Suprapubic skin (tissue), 4 donors: ENCODE results near the gene GLIS2.

Experiments
- EP300 ChIP-seq: sonication (generic); formaldehyde crosslinking; IDR thresholded peaks from one replicate; pipeline ENCODE4 v1.6.1; 2017; ENCODE audit warnings: antibody characterized with exemption
- POLR2A ChIP-seq, 2 donors: fragments of 450-650 bp; IDR thresholded peaks; one replicate each; pipeline ENCODE4 v1.6.1; 2017; ENCODE audit warnings: antibody characterized with exemption in 2 of 2, mild to moderate bottlenecking in 2 of 2, moderate library complexity in 2 of 2
- POLR2AphosphoS5 ChIP-seq, 3 donors: sonication (generic); formaldehyde crosslinking; IDR thresholded peaks; one replicate each; pipeline ENCODE4 v1.6.1; 2017; ENCODE audit warnings: antibody characterized with exemption in 3 of 3

DNA sequence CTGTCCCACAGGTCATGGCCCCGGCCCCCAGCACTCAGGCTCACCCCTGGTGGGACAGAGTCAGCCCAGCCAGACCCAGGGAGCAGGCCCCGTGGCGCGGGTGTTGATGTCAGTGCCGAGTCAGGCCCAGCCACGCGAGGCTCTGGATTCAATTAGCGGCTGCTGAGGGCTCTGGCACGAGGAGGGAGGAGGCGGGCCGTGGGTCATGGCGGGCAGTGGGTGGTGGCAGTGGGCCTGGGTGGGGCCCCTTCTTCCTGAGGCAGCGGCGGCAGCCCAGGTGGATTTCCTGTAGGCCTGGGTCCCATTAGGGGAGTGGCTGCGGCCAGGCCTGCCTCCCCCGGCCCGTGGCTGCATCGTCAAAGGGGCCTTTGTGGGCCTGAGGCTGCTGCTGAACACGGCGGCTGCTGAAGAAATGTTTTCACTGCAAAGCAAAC is 68.7 kb downstream of the GLIS2 start:
- TF ChIP-seq POLR2A (IDR thresholded peaks at IDR 0.05), result no peak
- TF ChIP-seq EP300, result no peak
- peak in 1 of 3 donors; percentile 10 for TF ChIP-seq POLR2AphosphoS5 (IDR thresholded peaks at IDR 0.05)
